Measurements from ENCODE around the gene LHPP. TPM values are rescaled to one million over a fixed set of nuclear protein-coding genes. Genes with fewer than 3 reads are reported as not detected.

Gene LHPP
- total and polyA plus RNA-seq, 2 donors (not counting 1 experiment from before 2014, with no cell fraction given) = 10.2 to 15.6 TPM

DNA sequence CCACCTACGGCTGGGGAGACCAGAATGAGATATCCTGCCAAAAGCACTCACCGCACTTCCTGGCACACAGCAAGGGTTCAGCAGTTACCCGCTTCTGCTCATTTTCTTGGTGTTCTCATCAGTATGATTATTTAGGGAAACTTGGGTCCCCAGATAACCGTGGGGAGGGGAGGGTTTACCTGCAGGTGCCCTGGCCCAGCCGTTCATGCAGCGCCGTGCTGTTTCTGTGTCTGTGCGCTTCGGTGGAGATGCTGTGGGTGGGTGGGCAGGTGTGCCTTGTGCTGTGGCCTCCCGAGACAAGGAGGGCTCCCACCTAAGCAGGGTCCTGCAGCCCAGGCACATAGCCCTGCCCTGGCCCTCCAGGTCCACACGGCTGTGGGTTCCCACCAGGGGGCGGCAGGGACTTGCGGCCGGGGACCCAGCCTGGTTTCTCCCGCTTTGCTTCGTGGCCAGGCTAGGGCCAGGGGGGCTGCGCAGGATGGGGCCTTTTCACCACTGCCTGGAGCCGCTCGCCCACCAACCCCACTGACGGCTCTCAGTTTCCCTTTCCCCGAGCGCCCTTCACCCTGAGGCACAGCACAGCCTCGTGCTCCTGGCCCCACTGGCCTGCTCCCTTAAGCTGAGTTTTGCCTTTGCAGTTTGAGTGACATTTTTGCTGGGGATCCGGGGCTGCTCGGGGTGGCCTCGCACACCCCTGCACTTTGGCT is 78.5 kb downstream of the LHPP start:
- Histone ChIP-seq H3K4me3 (replicated peaks in 1 of 4; ENCODE audit: control extremely low read depth in 1 of 4, insufficient read depth in 1 of 4, low read depth in 3 of 4, low read length in 4 of 4) (no peak overlapping the region), H3K27me3 (ENCODE audit: control insufficient read depth, insufficient read depth, low read length) (no peaks in the 10 kb centered on the region), H3K4me1 (ENCODE audit: control insufficient read depth, extremely low read depth, insufficient read depth, low read length) (no peaks in the 10 kb centered on the region), H3K36me3 (ENCODE audit: control insufficient read depth, insufficient read depth, low read length) (no peaks in the 10 kb centered on the region), H3K79me2 (ENCODE audit: control insufficient read depth, insufficient read depth, low read length) (no peaks in the 10 kb centered on the region), H3K9ac (ENCODE audit: insufficient read depth, low read length) (no peak overlapping the region), H4K20me1 (ENCODE audit: control insufficient read depth, extremely low read depth, insufficient read depth, low read length) (no peaks in the 10 kb centered on the region), H3K9me3 (ENCODE audit: control insufficient read depth, insufficient read depth, low read depth, low read length) (no peaks in the 10 kb centered on the region), H3K27ac (ENCODE audit: insufficient read depth, low read length) (no peak overlapping the region), H3K4me2 (ENCODE audit: extremely low read depth, insufficient read depth, low read length) (no peak overlapping the region), H2AFZ (ENCODE audit: low read length) (no peak overlapping the region)
- TF ChIP-seq, protein P1, sequence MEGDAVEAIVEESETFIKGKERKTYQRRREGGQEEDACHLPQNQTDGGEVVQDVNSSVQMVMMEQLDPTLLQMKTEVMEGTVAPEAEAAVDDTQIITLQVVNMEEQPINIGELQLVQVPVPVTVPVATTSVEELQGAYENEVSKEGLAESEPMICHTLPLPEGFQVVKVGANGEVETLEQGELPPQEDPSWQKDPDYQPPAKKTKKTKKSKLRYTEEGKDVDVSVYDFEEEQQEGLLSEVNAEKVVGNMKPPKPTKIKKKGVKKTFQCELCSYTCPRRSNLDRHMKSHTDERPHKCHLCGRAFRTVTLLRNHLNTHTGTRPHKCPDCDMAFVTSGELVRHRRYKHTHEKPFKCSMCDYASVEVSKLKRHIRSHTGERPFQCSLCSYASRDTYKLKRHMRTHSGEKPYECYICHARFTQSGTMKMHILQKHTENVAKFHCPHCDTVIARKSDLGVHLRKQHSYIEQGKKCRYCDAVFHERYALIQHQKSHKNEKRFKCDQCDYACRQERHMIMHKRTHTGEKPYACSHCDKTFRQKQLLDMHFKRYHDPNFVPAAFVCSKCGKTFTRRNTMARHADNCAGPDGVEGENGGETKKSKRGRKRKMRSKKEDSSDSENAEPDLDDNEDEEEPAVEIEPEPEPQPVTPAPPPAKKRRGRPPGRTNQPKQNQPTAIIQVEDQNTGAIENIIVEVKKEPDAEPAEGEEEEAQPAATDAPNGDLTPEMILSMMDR (conservative IDR thresholded peaks at IDR 0.05 in 1 of 2, IDR thresholded peaks at IDR 0.05 in 1 of 2; ENCODE audit: low read depth in 1 of 2, low read length in 2 of 2) = peak; percentile 66 to 76
- TF ChIP-seq EZH2 (IDR thresholded peaks at IDR 0.05; ENCODE audit: low read length, missing control alignments) = no peak
- peak; percentile 26 to 44 for DNase-seq (ENCODE audit: low read depth in 2 of 2)

DNA sequence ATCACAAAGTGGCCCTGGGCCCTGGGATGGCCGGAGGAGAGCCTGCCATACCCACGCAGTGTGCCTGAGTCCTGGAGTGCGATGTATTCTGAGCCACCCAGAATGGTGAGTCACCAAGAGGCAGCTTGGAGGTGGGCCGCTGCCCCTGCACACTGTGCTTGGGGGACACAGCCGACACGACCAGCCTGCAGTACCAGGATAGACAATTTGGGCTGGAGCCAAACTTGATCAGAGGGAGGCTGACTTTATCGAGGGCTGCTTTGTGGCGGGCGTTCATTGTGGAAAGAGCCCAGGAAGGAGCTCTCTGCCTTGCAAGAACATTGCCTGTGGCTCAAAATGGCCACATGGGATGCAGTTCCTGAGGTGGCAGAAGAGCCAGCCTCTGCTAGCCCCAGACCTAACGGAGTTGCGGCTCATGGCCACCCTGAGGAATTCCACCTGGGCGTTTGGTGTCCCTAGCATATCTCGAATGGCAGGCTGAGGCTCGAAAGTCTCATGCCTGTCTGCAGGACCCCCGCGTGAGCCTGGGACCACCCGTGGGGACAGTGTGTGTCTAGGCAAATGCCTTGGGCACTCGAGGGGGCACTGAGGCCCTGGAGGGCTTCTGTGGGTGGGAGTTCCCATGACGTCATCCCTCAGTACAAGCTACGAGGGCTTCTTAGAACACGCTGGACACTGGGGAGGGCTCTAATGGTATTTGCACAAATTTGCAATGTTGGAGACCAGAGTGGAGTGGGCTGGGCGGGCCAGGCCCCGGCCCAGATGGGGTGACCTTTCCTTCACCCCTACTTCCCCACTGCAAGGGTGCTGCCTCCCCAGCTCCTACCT is 79.7 kb downstream of the LHPP start:
- Histone ChIP-seq H3K79me2 (ENCODE audit: control insufficient read depth, insufficient read depth, low read length) (no peaks in the 10 kb centered on the region), H3K9ac (ENCODE audit: insufficient read depth, low read length) (no peak overlapping the region), H3K4me1 (ENCODE audit: control insufficient read depth, extremely low read depth, insufficient read depth, low read length) (no peaks in the 10 kb centered on the region), H3K36me3 (ENCODE audit: control insufficient read depth, insufficient read depth, low read length) (no peaks in the 10 kb centered on the region), H3K27ac (ENCODE audit: insufficient read depth, low read length) (no peak overlapping the region), H4K20me1 (ENCODE audit: control insufficient read depth, extremely low read depth, insufficient read depth, low read length) (no peaks in the 10 kb centered on the region), H3K27me3 (ENCODE audit: control insufficient read depth, insufficient read depth, low read length) (no peaks in the 10 kb centered on the region), H2AFZ (ENCODE audit: low read length) (no peak overlapping the region), H3K4me3 (replicated peaks in 1 of 4; ENCODE audit: control extremely low read depth in 1 of 4, insufficient read depth in 1 of 4, low read depth in 3 of 4, low read length in 4 of 4) (no peak overlapping the region), H3K4me2 (ENCODE audit: extremely low read depth, insufficient read depth, low read length) (no peak overlapping the region), H3K9me3 (ENCODE audit: control insufficient read depth, insufficient read depth, low read depth, low read length) (no peaks in the 10 kb centered on the region)
- TF ChIP-seq EZH2 (IDR thresholded peaks at IDR 0.05; ENCODE audit: low read length, missing control alignments) = no peak
- TF ChIP-seq, protein P1 (conservative IDR thresholded peaks at IDR 0.05 in 1 of 2, IDR thresholded peaks at IDR 0.05 in 1 of 2; ENCODE audit: low read depth in 1 of 2, low read length in 2 of 2) = no peak
- DNase-seq (ENCODE audit: low read depth in 2 of 2) = no peak

DNA sequence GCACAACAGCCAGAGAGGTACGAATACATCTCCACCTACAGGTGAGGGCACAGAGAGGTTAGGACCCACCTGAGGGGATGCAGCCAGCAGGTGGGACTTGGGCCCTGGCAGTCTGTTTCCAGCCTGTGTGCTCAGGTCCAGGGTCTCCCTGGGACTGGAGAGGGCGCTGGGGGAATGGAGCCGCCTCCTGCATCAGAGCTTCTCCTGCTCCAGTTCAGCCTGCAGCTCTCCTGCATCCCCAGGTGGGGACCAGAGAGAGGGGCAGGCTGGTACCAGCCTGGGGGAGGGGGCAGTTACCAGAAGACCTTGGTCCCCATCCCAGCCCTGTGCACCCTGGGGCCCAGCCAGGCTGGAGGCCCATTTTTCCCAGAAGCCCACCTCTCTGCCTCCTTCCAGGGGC is 80.7 kb downstream of the LHPP start:
- Histone ChIP-seq H3K4me2 (ENCODE audit: extremely low read depth, insufficient read depth, low read length) (no peak overlapping the region), H3K9me3 (ENCODE audit: control insufficient read depth, insufficient read depth, low read depth, low read length) (no peaks in the 10 kb centered on the region), H3K79me2 (ENCODE audit: control insufficient read depth, insufficient read depth, low read length) (no peaks in the 10 kb centered on the region), H3K4me3 (replicated peaks in 1 of 4; ENCODE audit: control extremely low read depth in 1 of 4, insufficient read depth in 1 of 4, low read depth in 3 of 4, low read length in 4 of 4) (no peak overlapping the region), H3K36me3 (ENCODE audit: control insufficient read depth, insufficient read depth, low read length) (no peaks in the 10 kb centered on the region), H2AFZ (ENCODE audit: low read length) (no peak overlapping the region), H3K9ac (ENCODE audit: insufficient read depth, low read length) (no peak overlapping the region), H3K4me1 (ENCODE audit: control insufficient read depth, extremely low read depth, insufficient read depth, low read length) (no peaks in the 10 kb centered on the region), H4K20me1 (ENCODE audit: control insufficient read depth, extremely low read depth, insufficient read depth, low read length) (no peaks in the 10 kb centered on the region), H3K27ac (ENCODE audit: insufficient read depth, low read length) (no peak overlapping the region), H3K27me3 (ENCODE audit: control insufficient read depth, insufficient read depth, low read length) (no peaks in the 10 kb centered on the region)
- TF ChIP-seq EZH2 (IDR thresholded peaks at IDR 0.05; ENCODE audit: low read length, missing control alignments) = no peak
- TF ChIP-seq, protein P1 (conservative IDR thresholded peaks at IDR 0.05 in 1 of 2, IDR thresholded peaks at IDR 0.05 in 1 of 2; ENCODE audit: low read depth in 1 of 2, low read length in 2 of 2) = no peak
- no peak for DNase-seq (ENCODE audit: low read depth in 2 of 2)
